Measurements from ENCODE around the gene F12. TPM values are rescaled to one million over a fixed set of nuclear protein-coding genes. Genes with fewer than 3 reads are reported as not detected.

Gene F12
- total RNA-seq, 2 experiments from 2014 or later, result 3.8 TPM; not detected in 1

GRCh38 chr5:177363565-177363964 is 45.8 kb downstream of the F12 start:
- peak overlapping the region; percentile 87 for H3K4me2 ChIP-seq (ENCODE audit: low read length)
- ChIA-PET CTCF (ENCODE audit: unreplicated experiment) (no interaction called here), POLR2A (interaction anchor here (0.6 to 1.5 kb wide), 2 partner anchors 12 to 813 kb away, joined by 3 to 5 read pairs; partner anchors contain the start of gene LMAN2)
- H3K4me1 ChIP-seq (ENCODE audit: insufficient read depth, low read length, poor library complexity, severe bottlenecking), result peaks cover 61% of the 10 kb centered on the region
- H3K9me3 ChIP-seq (ENCODE audit: low read length), result no peaks in the 10 kb centered on the region
- DNase-seq (ENCODE audit: low spot score), result no peak
- H3K4me3 ChIP-seq (ENCODE audit: low read depth, low read length, poor library complexity, severe bottlenecking), result peak overlapping the region; percentile 60
- peaks cover 15% of the 10 kb centered on the region for H3K36me3 ChIP-seq (ENCODE audit: insufficient read depth, low read length)
- TF ChIP-seq CTCF (conservative IDR thresholded peaks at IDR 0.05; ENCODE audit: low read length), result no peak
- no peak for TF ChIP-seq EZH2phosphoT487 (IDR thresholded peaks at IDR 0.05; ENCODE audit: borderline replicate concordance, low read depth, low read length)
- H3K27ac ChIP-seq (ENCODE audit: low read depth, low read length, poor library complexity, severe bottlenecking), result no peak overlapping the region
- H2AFZ ChIP-seq (ENCODE audit: low read length), result no peak overlapping the region
- BruUV-seq (replicated peaks), result no TSS peak
- H4K20me1 ChIP-seq (ENCODE audit: insufficient read depth, low read length), result no peaks in the 10 kb centered on the region
- H3K79me2 ChIP-seq (ENCODE audit: insufficient read depth, low read depth, low read length), result peaks cover 15% of the 10 kb centered on the region; the same call in 1 of the 2 replicates
- H3K9me2 ChIP-seq (ENCODE audit: insufficient read depth, low read length), result no peaks in the 10 kb centered on the region
- intact Hi-C loops (cut with micrococcal nuclease; ENCODE audit: unreplicated experiment), result no loop called here

- H3K79me2 ChIP-seq (ENCODE audit: insufficient read depth, low read depth, low read length), result peaks cover 17% of the 10 kb centered on the region; the same call in 1 of the 2 replicates
- peaks cover 8% of the 10 kb centered on the region; the same call in 1 of the 2 replicates for H3K36me3 ChIP-seq (ENCODE audit: insufficient read depth, low read length)
- no peaks in the 10 kb centered on the region for H3K9me2 ChIP-seq (ENCODE audit: insufficient read depth, low read length)
- ChIA-PET CTCF (ENCODE audit: unreplicated experiment) (interaction anchor here (0.5 to 1.1 kb wide), 4 partner anchors 8 to 92 kb away, joined by 3 to 4 read pairs (median 4); no protein-coding TSS in a partner anchor), POLR2A (interaction anchor here (0.8 to 3.2 kb wide), 7 partner anchors 7 to 51 kb away, joined by 3 to 35 read pairs (median 4); partner anchors contain the start of genes LMAN2 and MXD3)
- intact Hi-C loops (cut with micrococcal nuclease; ENCODE audit: unreplicated experiment), result no loop called here
- H3K4me3 ChIP-seq (ENCODE audit: low read depth, low read length, poor library complexity, severe bottlenecking), result peak overlapping the region; percentile 60
- peak overlapping the region; percentile 57; the same call in 1 of the 2 replicates for H2AFZ ChIP-seq (ENCODE audit: low read length)
- peaks cover 62% of the 10 kb centered on the region for H3K4me1 ChIP-seq (ENCODE audit: insufficient read depth, low read length, poor library complexity, severe bottlenecking)
- H3K27ac ChIP-seq (ENCODE audit: low read depth, low read length, poor library complexity, severe bottlenecking), result peak overlapping the region; percentile 84
- peak; percentile 48 for DNase-seq (ENCODE audit: low spot score)
- TF ChIP-seq CTCF (conservative IDR thresholded peaks at IDR 0.05; ENCODE audit: low read length), result no peak
- TF ChIP-seq EZH2phosphoT487 (IDR thresholded peaks at IDR 0.05; ENCODE audit: borderline replicate concordance, low read depth, low read length), result no peak
- H4K20me1 ChIP-seq (ENCODE audit: insufficient read depth, low read length), result no peaks in the 10 kb centered on the region
- H3K9me3 ChIP-seq (ENCODE audit: low read length), result no peaks in the 10 kb centered on the region
- no TSS peak for BruUV-seq (replicated peaks)
- H3K4me2 ChIP-seq (ENCODE audit: low read length), result peak overlapping the region; percentile 87
Observed at GRCh38 chr5:177362610-177363507, 46.5 kb downstream of the F12 start.
